HG02840 (cell line): ENCODE results near the gene TDRD3.

Experiments
- ATAC-seq: cut with Tn5 transposase; IDR thresholded peaks from one replicate; pipeline ENCODE4 v1.9.1; 2021; ENCODE audit warnings: mild to moderate bottlenecking, moderate library complexity, moderate number of reproducible peaks; ENCODE audit not compliant: unreplicated experiment, low FRiP score

Gene TDRD3

DNA sequence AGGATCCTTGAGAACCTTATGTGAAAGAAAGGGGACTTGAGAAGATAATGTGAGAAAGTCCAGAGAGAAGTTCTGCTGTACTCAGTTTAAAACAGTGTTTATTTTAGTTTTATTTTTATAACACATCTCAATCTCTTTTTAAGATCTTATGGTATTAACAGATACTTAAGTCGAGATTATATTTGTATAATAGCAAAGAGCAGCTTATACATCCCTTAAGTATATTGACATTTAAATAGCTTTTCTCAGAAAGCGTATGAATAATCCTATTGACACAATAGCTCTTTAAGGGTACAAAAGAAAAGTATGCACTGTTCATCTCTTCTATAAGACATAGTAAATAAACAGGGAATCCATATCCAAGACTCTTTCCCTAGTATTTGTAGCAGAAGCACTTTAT is 42.2 kb downstream of the TDRD3 start:
- ATAC-seq, result no peak

DNA sequence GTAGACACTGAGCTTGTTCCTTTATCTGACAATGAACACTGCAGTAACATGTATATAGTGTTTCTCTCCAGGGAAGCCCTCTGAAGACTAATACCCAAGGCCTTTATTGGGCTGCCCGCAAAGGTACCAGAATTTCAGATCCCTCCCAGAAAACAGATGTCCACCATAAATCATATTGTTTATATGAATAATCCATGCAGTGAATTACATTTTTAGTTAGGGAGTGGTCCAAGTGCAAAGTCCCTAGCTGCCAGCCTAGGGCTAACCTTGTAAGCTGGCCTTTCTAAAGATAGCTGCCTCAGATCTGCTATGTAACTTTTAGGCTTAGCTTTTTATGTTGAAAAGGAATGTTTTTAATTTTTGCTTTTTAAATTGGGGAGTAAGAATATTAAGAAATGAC is 44.7 kb downstream of the TDRD3 start:
- no peak for ATAC-seq

DNA sequence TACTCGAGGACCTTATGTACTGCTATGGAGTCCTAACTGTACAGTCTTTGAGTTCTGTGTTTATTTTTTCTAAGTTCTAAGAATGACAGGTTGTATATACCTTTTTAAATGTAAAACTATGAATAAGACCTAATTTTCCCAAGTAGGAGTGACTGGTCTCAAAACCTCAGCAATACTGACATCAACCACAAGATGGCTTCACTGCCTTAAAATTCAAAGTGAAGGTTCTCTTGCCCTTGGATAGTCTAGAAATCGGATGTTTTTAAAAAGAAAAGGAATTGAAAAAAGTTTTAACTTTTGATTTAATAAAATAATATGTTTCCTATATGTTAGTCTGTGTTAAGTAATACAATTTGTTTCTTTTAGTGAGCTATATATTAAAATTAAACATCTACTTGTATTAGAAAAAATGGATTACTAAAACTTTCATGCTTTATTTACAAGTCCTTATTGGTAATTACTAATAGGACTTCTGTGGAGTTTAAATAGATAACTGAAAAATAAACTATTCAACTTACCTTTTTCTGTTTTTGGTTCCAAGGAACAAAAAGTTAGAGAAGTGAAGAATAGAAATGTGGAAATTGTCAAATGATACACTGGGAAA is 52.0 kb downstream of the TDRD3 start:
- no peak for ATAC-seq

DNA sequence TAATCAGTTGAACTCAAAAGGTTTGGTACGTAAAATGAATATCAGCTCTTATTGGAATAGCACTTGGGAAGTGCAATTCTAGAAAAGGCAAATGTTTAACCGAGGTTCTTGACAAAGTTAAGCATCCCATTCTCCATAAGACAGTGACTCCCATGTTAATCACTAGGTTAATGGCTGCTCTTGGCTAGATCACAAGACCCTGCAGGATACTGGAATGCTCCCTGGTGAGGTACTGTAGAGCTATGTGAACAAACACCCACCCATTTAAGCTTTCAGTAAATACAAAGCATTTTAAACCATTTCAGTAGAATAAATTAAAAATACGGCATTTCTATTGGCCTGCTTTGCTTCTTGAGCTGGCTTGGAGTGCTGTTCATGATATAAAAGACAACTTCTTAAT is 56.5 kb downstream of the TDRD3 start:
- ATAC-seq, result no peak

DNA sequence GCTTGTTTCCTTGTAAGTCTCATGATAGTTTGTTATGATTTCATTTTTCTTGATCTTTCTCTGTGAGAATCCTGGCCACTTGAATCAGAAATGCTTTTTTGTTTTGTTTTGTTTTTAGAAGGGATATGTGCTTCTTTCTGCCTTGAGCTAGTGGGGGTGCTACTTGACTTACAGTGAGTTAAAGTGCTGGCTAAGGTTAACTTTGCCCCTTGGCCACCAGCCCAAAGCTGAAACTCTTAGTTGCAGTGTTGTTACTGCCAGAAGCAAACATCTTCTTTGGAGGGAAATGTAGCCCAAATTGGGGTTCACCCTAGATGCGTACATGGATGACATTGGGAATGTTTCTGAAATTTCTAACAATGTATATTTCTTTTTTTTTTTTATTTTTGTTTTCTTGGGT is 57.4 kb downstream of the TDRD3 start:
- no peak for ATAC-seq

DNA sequence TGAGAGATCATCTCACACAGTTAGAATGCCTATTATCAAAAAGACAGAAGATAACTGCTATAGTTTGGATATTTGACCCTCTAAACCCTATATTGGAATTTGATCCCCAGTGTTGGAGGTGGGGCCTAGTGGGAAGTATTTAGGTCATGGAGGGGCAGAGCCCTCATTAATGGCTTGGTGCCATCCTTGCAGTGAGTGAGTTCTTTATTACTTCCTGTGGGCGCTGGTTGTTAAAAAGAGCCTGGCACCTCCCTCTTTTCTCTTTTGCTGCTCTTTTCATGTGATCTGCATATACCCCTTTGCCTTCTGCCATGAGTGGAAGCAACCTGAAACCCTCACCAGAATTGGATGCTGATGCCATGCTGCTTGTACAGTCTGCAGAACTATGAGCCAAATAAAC is 66.8 kb downstream of the TDRD3 start:
- ATAC-seq, result no peak

DNA sequence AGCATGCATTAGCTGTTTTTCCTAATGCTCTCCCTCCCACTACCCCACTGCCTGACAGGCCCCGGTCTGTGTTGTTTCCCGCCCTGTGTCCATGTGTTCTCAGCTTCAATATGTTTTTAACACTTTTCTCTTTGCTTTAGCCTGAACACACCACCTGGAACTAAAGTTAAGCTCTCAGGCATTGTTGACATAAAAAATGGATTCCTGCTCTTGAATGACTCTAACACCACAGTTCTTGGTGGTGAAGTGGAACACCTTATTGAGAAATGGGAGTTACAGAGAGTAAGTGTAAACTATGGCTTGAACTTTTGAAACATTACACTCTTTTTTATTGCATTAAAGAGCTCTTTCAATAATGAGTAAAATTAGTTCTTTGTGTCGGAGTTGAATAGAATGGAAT is 70.1 kb downstream of the TDRD3 start:
- ATAC-seq, result no peak

DNA sequence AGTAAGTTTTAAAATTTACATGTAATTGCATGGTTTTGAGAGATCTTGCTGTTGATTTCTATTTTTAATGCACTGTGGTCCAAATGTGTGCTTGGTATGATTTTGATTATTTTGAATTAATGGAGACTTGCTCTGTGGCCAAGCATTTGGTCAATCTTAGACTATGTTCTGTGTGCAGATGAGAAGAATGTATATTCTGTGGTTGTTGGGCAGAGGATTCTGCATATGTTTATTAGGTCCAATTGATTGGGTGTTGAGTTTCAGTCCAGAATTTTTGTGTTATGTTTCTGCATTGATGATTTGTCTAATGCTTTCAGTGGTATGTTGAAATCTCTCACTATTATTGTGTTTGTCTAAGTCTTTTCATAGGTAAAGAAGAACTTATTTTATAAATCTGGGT is 82.3 kb downstream of the TDRD3 start:
- no peak for ATAC-seq

DNA sequence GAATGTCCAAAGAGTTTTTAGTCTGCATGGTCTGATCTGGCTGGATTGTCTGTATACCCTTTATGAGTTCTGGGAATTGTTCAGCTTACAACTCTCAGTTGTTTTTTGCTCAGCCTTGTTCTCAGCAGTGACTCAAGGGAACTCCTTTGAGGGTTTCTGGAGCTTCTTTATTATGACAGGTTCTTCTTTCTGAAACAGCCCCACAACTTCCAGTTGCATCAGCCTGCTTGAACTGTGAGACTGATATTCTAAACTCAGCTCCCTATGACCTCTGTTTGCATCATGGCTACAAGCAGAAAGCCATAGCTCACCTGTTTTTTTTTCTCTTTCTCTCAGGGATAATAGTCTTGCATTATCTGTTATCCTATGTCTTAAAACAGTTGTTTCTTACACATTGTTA is 85.0 kb downstream of the TDRD3 start:
- no peak for ATAC-seq

DNA sequence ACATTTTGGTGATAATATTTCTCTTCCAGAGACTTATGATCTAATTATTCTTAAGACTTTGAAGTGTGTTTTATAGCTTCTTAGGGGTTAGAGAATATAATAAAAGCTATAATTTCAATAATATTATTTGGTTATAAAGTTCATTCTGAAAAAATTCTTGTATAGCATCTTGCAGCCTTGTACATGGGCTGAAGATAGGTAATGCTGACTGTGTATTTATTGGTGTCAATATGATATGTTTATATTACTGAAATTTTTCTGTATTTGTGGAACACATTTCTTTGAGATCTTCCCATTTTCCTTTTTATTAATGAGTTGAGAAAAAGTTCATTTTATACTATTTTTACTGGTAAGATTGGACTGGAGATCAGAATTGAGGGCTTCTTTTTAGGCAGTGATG is 87.8 kb downstream of the TDRD3 start:
- ATAC-seq, result no peak

DNA sequence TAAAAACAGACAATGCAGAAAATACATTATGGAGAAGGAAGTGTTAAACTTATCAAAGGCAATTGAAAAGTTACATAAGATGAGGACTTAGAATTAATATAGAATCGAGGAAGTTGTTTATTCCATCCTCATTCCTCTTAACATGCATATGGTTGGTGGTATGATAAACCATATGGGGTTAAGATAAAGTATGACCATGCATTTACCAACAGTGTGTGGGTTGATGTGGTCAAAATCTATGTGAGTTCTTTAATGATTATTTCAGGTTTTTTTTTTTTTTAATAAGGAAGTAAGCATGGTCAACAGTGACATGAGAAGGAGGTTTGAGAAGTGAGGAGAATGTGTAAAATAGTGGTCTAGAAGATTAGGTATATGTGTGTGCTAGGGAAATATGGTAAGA is 94.5 kb downstream of the TDRD3 start:
- ATAC-seq, result no peak

DNA sequence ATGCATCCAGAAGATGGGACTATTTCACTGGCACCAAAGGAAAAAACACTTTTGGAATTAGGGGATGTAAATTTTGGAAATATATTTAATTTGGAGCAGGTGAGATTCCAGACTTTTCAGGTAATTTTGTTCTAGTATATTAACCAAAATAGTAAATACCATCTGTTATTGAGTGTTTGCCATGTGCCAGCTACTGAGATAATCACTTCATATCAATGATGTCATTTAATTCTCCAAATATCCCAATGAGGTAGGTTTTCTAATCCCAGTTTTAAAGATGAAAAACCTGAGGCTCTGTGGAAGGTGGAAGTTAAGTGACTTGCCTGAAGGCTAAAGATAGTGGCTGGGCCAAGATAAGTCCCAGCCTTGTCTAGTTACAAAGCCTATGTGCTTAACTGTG is 95.2 kb downstream of the TDRD3 start:
- ATAC-seq, result no peak

DNA sequence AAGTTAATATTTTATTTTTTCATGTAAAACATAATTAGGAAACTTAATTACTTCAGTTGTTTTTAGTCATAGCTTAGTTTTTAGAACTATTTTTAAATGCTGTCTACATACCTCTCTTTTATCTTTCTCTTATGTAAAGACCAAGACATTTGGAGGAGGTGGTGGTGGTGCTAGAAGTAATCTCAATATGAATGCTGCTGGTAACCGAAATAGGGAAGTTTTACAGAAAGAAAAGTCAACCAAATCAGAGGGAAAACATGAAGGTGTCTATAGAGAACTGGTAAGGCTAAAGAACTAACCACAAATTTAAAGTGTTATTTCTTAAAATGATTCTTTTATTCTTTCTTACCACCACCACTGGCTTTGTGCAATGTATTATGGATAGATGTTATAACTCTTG is 97.3 kb downstream of the TDRD3 start:
- ATAC-seq, result no peak

DNA sequence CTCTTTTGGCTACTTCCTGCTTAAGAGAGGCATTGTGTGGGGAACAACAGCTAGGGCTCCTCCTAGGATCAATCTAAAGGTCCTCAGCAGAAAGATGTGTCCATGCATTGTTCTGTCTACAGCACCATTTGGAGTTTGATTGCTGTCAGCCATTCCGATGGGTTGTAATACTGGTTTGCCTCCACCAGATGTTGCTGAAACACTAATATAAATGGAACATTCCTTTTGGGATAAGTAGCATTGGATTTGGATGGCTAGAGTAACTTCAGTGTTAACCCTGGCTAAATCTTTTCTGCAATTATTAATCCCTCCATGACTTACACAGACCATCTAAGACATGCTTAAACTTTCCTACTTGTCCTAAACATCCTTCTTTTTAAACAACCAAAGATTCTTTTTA is 104.2 kb downstream of the TDRD3 start:
- no peak for ATAC-seq

DNA sequence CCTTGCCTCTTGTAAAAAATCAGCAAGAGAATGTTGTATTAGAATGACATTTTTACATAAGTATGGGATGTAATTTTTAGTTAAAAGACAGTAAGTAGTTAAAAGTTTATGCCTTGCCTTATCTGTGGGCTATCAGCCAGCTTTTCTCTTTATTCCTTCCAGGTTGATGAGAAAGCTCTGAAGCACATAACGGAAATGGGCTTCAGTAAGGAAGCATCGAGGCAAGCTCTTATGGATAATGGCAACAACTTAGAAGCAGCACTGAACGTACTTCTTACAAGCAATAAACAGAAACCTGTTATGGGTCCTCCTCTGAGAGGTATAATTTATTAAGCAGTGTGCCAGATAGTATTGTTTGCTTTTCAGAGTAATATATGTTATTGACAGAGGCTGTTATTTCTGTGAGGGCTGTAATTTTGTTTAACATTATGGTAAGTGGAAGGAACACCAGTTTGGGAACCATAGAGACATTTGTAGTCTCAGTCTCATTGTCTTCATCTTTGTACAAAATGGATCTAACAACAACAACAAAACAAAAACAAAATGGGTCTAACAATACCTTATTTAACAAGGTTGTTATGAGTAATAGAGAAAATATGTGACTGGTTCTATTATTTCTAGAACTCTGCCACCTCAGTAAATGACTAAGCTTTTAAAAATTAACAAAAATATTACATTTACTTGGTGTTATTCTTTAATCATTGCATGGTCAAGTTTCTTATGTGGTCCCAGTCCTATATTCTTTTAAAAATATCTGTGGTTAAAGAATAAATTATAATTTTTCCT is 112.8 kb downstream of the TDRD3 start:
- no peak for ATAC-seq

DNA sequence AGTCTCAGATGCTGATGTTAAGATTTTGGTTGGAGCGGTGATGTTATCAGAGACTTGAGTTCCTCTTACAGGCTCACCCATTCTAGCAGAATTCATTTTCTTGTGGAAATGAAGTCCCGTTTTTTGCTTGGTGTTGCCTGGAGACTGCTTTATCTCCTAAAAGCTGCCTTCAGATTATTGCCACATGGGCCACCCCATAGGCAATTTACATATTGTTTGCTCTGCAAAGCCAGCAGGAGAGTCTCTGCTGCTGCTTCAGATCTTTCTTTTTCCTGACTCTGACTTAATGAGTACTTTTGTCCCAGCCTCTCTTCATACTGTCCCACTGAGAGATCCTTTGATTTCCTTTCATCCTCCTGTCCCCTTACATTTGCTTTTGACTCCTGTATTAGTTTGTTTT is 114.6 kb downstream of the TDRD3 start:
- ATAC-seq, result no peak

DNA sequence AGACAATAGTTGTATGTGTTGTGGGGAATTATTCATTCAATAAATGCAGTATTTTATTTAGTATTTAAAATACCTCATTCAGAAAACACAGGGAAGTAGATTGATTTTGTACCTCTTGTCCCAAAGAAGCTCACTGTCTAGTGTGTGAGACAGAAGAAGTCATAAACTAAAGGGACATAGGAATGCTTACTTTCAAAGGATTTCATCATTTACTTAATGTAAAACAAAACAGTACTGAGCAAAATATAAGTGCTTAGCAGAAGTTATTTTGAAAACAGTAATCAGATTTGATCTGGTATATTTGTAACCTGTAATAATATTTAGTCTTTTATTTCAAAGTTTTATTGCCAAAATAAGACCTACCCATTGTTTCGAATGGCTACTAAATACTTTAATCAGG is 117.9 kb downstream of the TDRD3 start:
- ATAC-seq, result no peak

DNA sequence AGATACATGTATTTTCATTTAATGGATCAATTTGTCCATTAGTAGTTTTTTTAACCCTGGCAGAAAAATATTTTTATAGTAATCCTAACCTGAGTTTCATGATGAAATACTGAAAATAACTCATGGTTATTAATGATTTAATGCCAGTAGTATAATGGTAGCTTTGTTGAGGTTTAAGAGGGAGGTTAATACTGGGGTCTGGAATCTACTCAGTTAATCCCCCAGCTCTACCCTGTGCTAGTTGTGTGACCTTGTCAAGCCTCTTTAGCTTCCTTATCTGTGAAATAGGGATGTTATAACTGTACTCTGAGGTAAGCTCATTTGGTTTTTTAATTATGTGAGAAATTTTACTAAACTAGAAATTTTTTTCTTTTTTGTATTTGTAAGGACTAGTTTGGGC is 122.5 kb downstream of the TDRD3 start:
- ATAC-seq, result no peak

DNA sequence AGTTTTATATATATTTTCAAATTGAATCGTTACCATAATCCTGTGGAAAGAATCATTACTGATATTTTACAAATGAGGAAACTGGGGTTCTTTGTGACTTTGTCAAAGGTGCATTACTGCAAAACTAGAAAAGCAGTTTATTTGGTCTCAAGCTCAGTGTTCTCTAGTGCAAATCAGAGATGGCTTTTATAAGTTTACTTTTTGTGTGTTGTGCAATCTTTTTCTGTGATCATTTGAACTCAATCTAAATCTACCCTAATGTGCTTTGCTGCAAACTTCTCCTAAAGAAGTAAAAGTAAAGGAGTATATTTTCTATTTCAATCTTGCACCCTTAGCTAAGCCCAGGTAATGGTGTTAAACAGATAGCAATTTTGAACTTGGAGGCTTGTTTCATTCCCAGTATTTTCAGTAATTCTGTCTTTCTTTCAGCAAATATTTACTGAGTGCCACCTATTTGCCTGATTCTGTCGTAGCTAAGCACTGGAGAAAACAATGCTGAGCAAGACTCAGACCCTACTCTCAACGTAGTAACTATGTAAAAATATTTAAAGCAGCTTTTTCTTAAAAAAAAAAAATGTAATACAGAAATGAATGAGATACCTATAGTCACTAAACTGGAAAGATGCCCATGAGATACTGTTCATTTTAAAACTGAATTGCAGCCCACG is 124.0 kb downstream of the TDRD3 start:
- no peak for ATAC-seq

DNA sequence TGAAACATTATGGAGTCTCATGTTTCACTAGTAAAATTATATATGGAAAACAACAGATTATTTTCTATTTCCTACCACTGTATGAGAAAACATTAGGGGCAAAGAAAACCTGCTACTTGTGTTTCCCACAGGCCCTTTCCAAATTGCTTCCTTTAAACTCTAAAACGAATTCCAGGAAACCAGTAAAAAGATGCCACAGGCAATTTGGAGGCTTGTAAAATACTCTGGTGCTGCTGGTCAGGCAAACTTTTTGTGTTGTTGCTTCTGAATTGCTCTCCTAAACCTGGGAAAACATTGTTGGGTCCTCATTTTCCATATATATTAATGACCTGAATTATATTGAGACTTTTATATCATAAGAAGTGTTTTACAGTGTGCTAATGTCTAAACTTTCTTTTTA is 141.5 kb downstream of the TDRD3 start:
- no peak for ATAC-seq

DNA sequence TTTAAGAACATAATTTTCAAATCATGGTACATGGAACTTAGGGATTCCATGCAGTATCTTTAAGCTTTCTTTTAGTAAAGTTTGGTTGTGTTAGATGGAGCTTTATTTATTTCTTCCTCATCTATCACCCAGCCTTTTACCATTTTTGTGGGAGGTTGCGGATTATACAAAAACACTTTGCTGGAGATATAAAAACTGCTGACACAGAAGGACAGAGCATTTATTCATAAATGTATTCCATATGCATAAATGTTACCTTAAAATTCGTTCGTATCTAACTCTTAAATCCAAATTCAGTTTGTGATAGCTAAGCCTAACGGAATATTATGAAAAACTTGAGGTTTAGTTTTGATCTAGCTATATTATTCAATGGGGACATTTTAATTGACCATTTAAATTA is 143.3 kb downstream of the TDRD3 start:
- ATAC-seq, result no peak
